K562 (cell line): Measurements from ENCODE around the gene CELSR1. TPM values are rescaled to one million over a fixed set of nuclear protein-coding genes. Genes with fewer than 3 reads are reported as not detected.
A peak's percentile ranks its signal among the peaks of the same experiment; 100 is the strongest.

Experiments used
- ETV5 ChIP-seq: sonication (generic); formaldehyde crosslinking; IDR thresholded peaks from 2 replicates; pipeline ENCODE4 v1.4.0; 2020; ENCODE audit warnings: low read depth, mild to moderate bottlenecking, missing genetic modification reagents
- HOXB6 ChIP-seq: fragments of 250-450 bp; sonication (Bioruptor Pico); IDR thresholded peaks from 2 replicates; pipeline ENCODE4 v1.5.1; 2022; ENCODE audit warnings: mild to moderate bottlenecking, borderline replicate concordance
- PREB ChIP-seq: sonication (generic); formaldehyde crosslinking; IDR thresholded peaks from 2 replicates; pipeline ENCODE4 v1.8.1; 2023; ENCODE audit warnings: mild to moderate bottlenecking, missing genetic modification reagents
- SNRNP70 ChIP-seq: fragments of 200-400 bp; formaldehyde crosslinking; optimal IDR thresholded peaks from 2 replicates; pipeline ENCODE3; 2017; ENCODE audit warnings: low read depth, low read length
- TCF7 ChIP-seq: sonication (generic); IDR thresholded peaks from 2 replicates; pipeline ENCODE4 v1.6.1; 2016; ENCODE audit warnings: antibody characterized with exemption, borderline replicate concordance
- ZBTB33 ChIP-seq: sonication (generic); formaldehyde crosslinking; IDR thresholded peaks from 2 replicates; pipeline ENCODE4 v1.8.1; 2023; ENCODE audit warnings: mild to moderate bottlenecking, missing genetic modification reagents
- ZNF184 ChIP-seq: sonication (generic); formaldehyde crosslinking; IDR thresholded peaks from 2 replicates; pipeline ENCODE4 v1.5.0; 2020; ENCODE audit warnings: missing genetic modification reagents
- ZNF766 ChIP-seq: fragments of 200-800 bp; sonication (Bioruptor generic); conservative IDR thresholded peaks from 2 replicates; pipeline ENCODE4 v1.6.1; 2016; ENCODE audit warnings: missing genetic modification characterization, missing compliant biosample characterization
- polyA plus RNA-seq, 8 experiments: library from polyadenylated mRNA; depleted of rRNA in 4 of 8; stranded (reverse) in 5 of 8; unstranded in 3 of 8; fragments of >200 nt; fragmentation: Nextera tagmentation in 2 of 8; fragmentation: Illumina TruSeq in 1 of 8; extraction: Ambion mirVana in 2 of 8; extraction: Trizol in 1 of 8; gene quantifications; 2 replicates each; pipeline versions ENCODE4 v1.2.1 to v1.2.3, GENCODE V29; 2011 to 2014; ENCODE audit warnings: inconsistent platforms in 1 of 8, missing spikeins in 1 of 8
- total RNA-seq, 7 experiments: library from RNA; depleted of rRNA in 6 of 7; stranded (reverse); fragments of >200 nt in 6 of 7; fragmentation: Illumina TruSeq in 2 of 7; extraction: Trizol in 2 of 7; gene quantifications; 2 replicates each; pipeline versions ENCODE4 v1.2.1 to v1.2.3, GENCODE V29; 2011 to 2021; ENCODE audit warnings: low replicate concordance in 1 of 7
- TF ChIP-seq, protein P1 (sequence below), 2 experiments: fragments of 450-650 bp; formaldehyde crosslinking in 1 of 2; IDR thresholded peaks; 2 replicates each; pipeline versions ENCODE4 v1.4.0 to v1.6.1; 2014 to 2020; ENCODE audit warnings: mild to moderate bottlenecking in 2 of 2, borderline replicate concordance in 1 of 2, low read depth in 1 of 2

CELSR1 gene
- total and polyA plus RNA-seq, 9 of the 15 experiments (the other 6 are each of a cell fraction or from before 2014, with no cell fraction given): under 0.01 to 0.09 TPM; not detected in 7

GRCh38 chr22:46390652-46391301 lies 146.6 kb downstream of the CELSR1 start (continued):
- TF ChIP-seq, protein P1, sequence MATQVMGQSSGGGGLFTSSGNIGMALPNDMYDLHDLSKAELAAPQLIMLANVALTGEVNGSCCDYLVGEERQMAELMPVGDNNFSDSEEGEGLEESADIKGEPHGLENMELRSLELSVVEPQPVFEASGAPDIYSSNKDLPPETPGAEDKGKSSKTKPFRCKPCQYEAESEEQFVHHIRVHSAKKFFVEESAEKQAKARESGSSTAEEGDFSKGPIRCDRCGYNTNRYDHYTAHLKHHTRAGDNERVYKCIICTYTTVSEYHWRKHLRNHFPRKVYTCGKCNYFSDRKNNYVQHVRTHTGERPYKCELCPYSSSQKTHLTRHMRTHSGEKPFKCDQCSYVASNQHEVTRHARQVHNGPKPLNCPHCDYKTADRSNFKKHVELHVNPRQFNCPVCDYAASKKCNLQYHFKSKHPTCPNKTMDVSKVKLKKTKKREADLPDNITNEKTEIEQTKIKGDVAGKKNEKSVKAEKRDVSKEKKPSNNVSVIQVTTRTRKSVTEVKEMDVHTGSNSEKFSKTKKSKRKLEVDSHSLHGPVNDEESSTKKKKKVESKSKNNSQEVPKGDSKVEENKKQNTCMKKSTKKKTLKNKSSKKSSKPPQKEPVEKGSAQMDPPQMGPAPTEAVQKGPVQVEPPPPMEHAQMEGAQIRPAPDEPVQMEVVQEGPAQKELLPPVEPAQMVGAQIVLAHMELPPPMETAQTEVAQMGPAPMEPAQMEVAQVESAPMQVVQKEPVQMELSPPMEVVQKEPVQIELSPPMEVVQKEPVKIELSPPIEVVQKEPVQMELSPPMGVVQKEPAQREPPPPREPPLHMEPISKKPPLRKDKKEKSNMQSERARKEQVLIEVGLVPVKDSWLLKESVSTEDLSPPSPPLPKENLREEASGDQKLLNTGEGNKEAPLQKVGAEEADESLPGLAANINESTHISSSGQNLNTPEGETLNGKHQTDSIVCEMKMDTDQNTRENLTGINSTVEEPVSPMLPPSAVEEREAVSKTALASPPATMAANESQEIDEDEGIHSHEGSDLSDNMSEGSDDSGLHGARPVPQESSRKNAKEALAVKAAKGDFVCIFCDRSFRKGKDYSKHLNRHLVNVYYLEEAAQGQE (IDR thresholded peaks at IDR 0.05; ENCODE audit: borderline replicate concordance): peak; percentile 51; the same call in 1 of the 2 replicates
- TF ChIP-seq, protein P1 (CRISPR knock-in tag; IDR thresholded peaks at IDR 0.05; ENCODE audit: low read depth): no peak
- TF ChIP-seq TCF7 (no peak), PREB (no peak), ZNF766 (CRISPR knock-in tag) (no peak), SNRNP70 (no peak), HOXB6 (CRISPR knock-in tag) (no peak), ZNF184 (CRISPR knock-in tag) (no peak), ETV5 (CRISPR knock-in tag) (0 out of 2 replicates have a peak, but pooled peaks have one; percentile 42), ZBTB33 (CRISPR knock-in tag) (no peak)
